Caco-2 (cell line): ENCODE results near the gene SDK2. TPM values are rescaled to one million over a fixed set of nuclear protein-coding genes. Genes with fewer than 3 reads are reported as not detected.

Experiments used
- BruUV-seq: library from RNA; stranded (reverse); fragments of 400-500 nt; replicated peaks from 2 replicates; lab custom pipeline; 2021; lab: Mats Ljungman, UMichigan
- CTCF ChIA-PET: fragments of 300-600 bp; sonication (Branson Sonifier 250); formaldehyde crosslinking; loops from one replicate; lab custom pipeline; 2022; ENCODE audit warnings: antibody characterized with exemption; lab: Charles Lee
- POLR2A ChIA-PET: fragments of 300-600 bp; sonication (Branson Sonifier 250); formaldehyde crosslinking; loops from one replicate; lab custom pipeline; 2022; ENCODE audit warnings: antibody characterized with exemption; lab: Charles Lee
- DNase-seq, 2 experiments: peaks; one replicate each; pipeline versions ENCODE4 v3.0.0 to v3.0.0-alpha.2; 2020 to 2022
- H3K27me3 ChIP-seq: replicated peaks from 2 replicates; pipeline ENCODE4 v1.6.0; 2011; ENCODE audit warnings: low read length; ENCODE audit not compliant: control insufficient read depth, insufficient read depth
- H3K36me3 ChIP-seq: 2 replicates; pipeline ENCODE4 v1.5.1; 2011; ENCODE audit warnings: low read length; ENCODE audit not compliant: control insufficient read depth, insufficient read depth
- H3K4me1 ChIP-seq: fragments of 250-450 bp; sonication (Bioruptor Pico); 2 replicates; pipeline ENCODE4 v1.5.1; 2020; ENCODE audit warnings: mild to moderate bottlenecking
- H3K4me3 ChIP-seq: 2 replicates; pipeline ENCODE4 v1.5.1; 2011; ENCODE audit warnings: low read depth, mild to moderate bottlenecking, control low read depth, low read length
- H3K9me3 ChIP-seq: fragments of 250-450 bp; sonication (Bioruptor Pico); 2 replicates; pipeline ENCODE4 v1.5.1; 2020; ENCODE audit warnings: mild to moderate bottlenecking, moderate library complexity
- H3K27ac Mint-ChIP-seq: one replicate; pipeline ENCODE4 v1.8.0; 2022; ENCODE audit warnings: mixed read lengths; ENCODE audit not compliant: unreplicated experiment
- H3K27me3 Mint-ChIP-seq: one replicate; pipeline ENCODE4 v1.8.0; 2022; ENCODE audit warnings: mixed read lengths; ENCODE audit not compliant: insufficient read depth, unreplicated experiment
- H3K36me3 Mint-ChIP-seq: one replicate; pipeline ENCODE4 v1.8.0; 2022; ENCODE audit warnings: mild to moderate bottlenecking, mixed read lengths; ENCODE audit not compliant: insufficient read depth, unreplicated experiment
- H3K4me1 Mint-ChIP-seq: one replicate; pipeline ENCODE4 v1.8.0; 2022; ENCODE audit warnings: low read depth, mixed read lengths; ENCODE audit not compliant: unreplicated experiment
- H3K4me3 Mint-ChIP-seq: one replicate; pipeline ENCODE4 v1.8.0; 2022; ENCODE audit warnings: mild to moderate bottlenecking, moderate library complexity, mixed read lengths; ENCODE audit not compliant: unreplicated experiment
- H3K9me3 Mint-ChIP-seq: one replicate; pipeline ENCODE4 v1.8.0; 2022; ENCODE audit warnings: mixed read lengths; ENCODE audit not compliant: unreplicated experiment
- CTCF ChIP-seq, 2 experiments: fragments of 200-600 bp in 1 of 2; IDR thresholded peaks; 1 replicate in 1 of 2; 2 replicates in 1 of 2; pipeline versions ENCODE4 v1.5.1 to v1.8.0; 2011 to 2022; ENCODE audit warnings: antibody characterized with exemption in 1 of 2, control low read depth in 1 of 2, inconsistent platforms in 1 of 2, low read depth in 1 of 2, low read length in 1 of 2, mild to moderate bottlenecking in 1 of 2, moderate library complexity in 1 of 2; ENCODE audit not compliant: insufficient read depth in 1 of 2, severe bottlenecking in 1 of 2, unreplicated experiment in 1 of 2
- intact Hi-C: fragments of 100-400 bp; cut with micrococcal nuclease; formaldehyde crosslinking; loops from one replicate; pipeline ENCODE4 v1.10.0; 2022; ENCODE audit not compliant: unreplicated experiment
- total RNA-seq: library from RNA; stranded (reverse); gene quantifications from 2 replicates; pipeline ENCODE4 v1.2.3, GENCODE V29; 2022

The SDK2 gene
- total RNA-seq, 1 experiment from 2014 or later: 0.09 TPM

DNA sequence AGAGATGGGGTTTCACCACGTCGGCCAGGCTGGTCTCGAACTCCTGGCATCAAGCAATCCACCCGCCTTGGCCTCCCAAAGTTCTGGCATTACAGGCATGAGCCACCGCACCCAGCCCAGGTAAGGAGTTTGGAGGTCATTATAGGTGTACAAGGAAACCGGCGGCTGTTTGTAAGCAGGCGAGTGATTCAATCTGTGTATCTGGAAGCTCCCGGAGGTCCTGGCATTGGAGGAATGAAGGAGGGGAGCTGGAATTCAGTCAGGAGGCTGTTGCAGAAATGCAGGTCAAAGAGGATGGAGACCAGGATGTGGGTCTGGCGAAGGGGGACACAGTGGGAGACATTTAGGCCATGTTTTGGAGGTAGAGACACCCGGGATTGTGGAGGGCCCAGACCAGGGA lies 351.2 kb downstream of the SDK2 start:
- Mint-ChIP-seq H3K36me3 (peaks cover 16% of the 10 kb centered on the region), H3K27ac (no peak overlapping the region), H3K4me1 (peaks cover 38% of the 10 kb centered on the region), H3K4me3 (no peak overlapping the region), H3K27me3 (no peaks in the 10 kb centered on the region), H3K9me3 (no peaks in the 10 kb centered on the region)
- H3K27me3 ChIP-seq: no peaks in the 10 kb centered on the region
- no peaks in the 10 kb centered on the region for H3K9me3 ChIP-seq
- DNase-seq: no peak
- ChIA-PET POLR2A (no interaction called here), CTCF (interaction anchor here (0.6 kb wide), 1 partner anchor 862 kb away, joined by 3 read pairs; no protein-coding TSS in a partner anchor)
- H3K4me3 ChIP-seq: no peak overlapping the region
- no peak for TF ChIP-seq CTCF (IDR thresholded peaks at IDR 0.05; ENCODE audit: insufficient read depth in 1 of 2, low read depth in 1 of 2, low read length in 1 of 2, severe bottlenecking in 1 of 2, unreplicated experiment in 1 of 2)
- no TSS peak for BruUV-seq
- H3K4me1 ChIP-seq: peaks cover 40% of the 10 kb centered on the region
- intact Hi-C loops: no loop called here
- no peaks in the 10 kb centered on the region for H3K36me3 ChIP-seq

DNA sequence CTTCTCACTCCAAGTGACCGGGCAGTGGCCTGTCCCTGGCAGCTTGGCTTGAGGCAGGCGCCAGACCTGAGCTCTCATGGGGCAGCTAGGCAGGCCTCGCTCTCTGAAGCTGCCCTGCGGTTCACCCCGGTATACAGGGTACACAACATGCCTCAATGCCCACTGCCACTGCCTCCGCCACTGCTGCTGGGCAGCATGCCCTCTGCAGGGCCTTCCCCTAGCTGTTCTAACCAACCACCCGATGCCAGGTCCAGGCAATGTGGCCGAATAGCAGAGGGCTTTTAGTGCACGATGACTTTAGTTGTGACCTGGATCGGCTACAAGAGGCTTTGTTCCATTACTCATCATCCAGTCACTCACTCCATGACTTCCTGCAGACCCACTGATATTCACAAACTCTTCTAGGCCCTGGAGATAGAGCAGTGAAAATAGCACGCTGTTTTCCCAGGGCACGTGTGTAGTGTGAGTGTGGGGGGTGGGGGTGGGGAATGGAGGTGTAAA lies 352.2 kb downstream of the SDK2 start:
- H3K9me3 ChIP-seq: no peaks in the 10 kb centered on the region
- H3K36me3 ChIP-seq: no peaks in the 10 kb centered on the region
- intact Hi-C loops: no loop called here
- H3K9me3 Mint-ChIP-seq: no peaks in the 10 kb centered on the region
- H3K27me3 Mint-ChIP-seq: no peaks in the 10 kb centered on the region
- BruUV-seq: no TSS peak
- ChIA-PET CTCF (interaction anchor here (0.8 kb wide), 1 partner anchor 19 kb away, joined by 6 read pairs; no protein-coding TSS in a partner anchor), POLR2A (no interaction called here)
- H3K4me1 Mint-ChIP-seq: peaks cover 47% of the 10 kb centered on the region
- H3K27me3 ChIP-seq: no peaks in the 10 kb centered on the region
- no peak for TF ChIP-seq CTCF (IDR thresholded peaks at IDR 0.05; ENCODE audit: insufficient read depth in 1 of 2, low read depth in 1 of 2, low read length in 1 of 2, severe bottlenecking in 1 of 2, unreplicated experiment in 1 of 2)
- H3K27ac Mint-ChIP-seq: peak overlapping the region; percentile 79
- H3K4me3 Mint-ChIP-seq: no peak overlapping the region
- peaks cover 21% of the 10 kb centered on the region for H3K36me3 Mint-ChIP-seq
- peaks cover 41% of the 10 kb centered on the region for H3K4me1 ChIP-seq
- DNase-seq: no peak
- H3K4me3 ChIP-seq: no peak overlapping the region

GRCh38 chr17:73291260-73291801 lies 352.9 kb downstream of the SDK2 start:
- TF ChIP-seq CTCF (IDR thresholded peaks at IDR 0.05; ENCODE audit: insufficient read depth in 1 of 2, low read depth in 1 of 2, low read length in 1 of 2, severe bottlenecking in 1 of 2, unreplicated experiment in 1 of 2): no peak
- Histone ChIP-seq H3K4me3 (no peak overlapping the region), H3K9me3 (no peaks in the 10 kb centered on the region), H3K4me1 (peaks cover 41% of the 10 kb centered on the region), H3K27me3 (no peaks in the 10 kb centered on the region), H3K36me3 (no peaks in the 10 kb centered on the region; the same call in 1 of the 2 replicates)
- intact Hi-C loops: no loop called here
- Mint-ChIP-seq H3K27ac (peak overlapping the region; percentile 79), H3K27me3 (no peaks in the 10 kb centered on the region), H3K9me3 (no peaks in the 10 kb centered on the region), H3K4me1 (peaks cover 55% of the 10 kb centered on the region), H3K36me3 (peaks cover 24% of the 10 kb centered on the region), H3K4me3 (no peak overlapping the region)
- ChIA-PET POLR2A (no interaction called here), CTCF (interaction anchor here (0.8 kb wide), 2 partner anchors 20 to 79 kb away, joined by 3 to 6 read pairs; no protein-coding TSS in a partner anchor)
- no peak for DNase-seq
- no TSS peak for BruUV-seq
